Cerebellar cortex (tissue), 1 donor: ENCODE results near the gene SIK1.
"Not testable (repeated sequence)": the region's sequence is repeated elsewhere in the genome, so short reads cannot be mapped to it uniquely, and the experiment has no call there.

Experiments
- DNase-seq: peaks from one replicate; pipeline ENCODE4 v3.0.0-alpha.2; 2015; ENCODE audit warnings: low spot score

Gene SIK1

DNA sequence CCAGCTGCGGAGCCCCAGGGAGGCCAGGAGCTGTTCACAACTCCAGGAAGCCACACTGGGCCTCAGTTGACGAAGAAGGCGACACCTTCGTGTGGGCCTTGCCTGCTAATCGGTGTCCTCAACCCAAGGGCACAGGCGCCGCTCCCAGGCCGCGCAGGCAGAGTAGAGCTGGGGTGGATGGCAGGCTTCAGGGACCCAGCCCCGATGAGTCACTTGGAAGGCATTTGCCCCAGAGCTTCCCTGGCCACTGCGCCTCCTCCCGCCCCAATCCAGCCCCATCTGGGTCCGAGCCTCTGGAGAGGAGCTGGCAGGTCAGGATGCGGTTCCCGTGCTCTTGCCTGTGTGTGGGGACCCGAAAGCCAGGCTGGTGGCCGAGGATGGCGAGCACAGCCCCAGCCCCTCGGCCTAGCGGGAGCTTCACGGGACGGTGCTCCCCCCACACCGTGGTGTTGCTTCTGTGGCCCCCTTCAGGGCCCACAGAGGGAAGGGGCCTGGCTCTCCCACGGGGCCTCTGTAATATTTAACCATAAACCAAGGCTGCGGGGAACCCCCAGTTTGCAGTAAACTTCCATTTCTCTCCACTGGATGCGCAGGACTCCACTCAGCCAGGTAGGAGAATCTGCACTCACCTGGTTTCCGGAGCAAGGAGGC, 30.0 kb downstream of the SIK1 start:
- DNase-seq, result not testable (repeated sequence)

DNA sequence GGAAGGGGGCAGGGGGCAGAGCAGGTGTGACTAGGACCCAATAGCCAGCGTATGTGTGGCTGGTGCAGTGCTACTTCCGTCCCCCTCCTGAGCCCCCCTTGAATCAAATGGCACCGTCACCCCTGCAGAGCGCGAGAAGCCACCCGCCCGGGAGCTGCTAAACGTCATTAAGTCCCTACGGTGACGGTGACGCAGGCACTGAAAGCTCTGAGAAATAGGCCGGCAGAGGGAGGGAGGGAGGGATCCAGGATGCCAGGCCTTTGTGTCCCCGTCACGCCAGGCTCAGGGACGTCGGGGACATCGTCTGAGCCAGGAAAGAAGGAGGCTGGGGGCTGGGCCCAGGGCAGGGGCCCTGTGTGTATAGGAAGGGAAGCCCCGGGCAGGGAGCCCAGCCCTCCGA, 43.6 kb downstream of the SIK1 start:
- not testable (repeated sequence) for DNase-seq

DNA sequence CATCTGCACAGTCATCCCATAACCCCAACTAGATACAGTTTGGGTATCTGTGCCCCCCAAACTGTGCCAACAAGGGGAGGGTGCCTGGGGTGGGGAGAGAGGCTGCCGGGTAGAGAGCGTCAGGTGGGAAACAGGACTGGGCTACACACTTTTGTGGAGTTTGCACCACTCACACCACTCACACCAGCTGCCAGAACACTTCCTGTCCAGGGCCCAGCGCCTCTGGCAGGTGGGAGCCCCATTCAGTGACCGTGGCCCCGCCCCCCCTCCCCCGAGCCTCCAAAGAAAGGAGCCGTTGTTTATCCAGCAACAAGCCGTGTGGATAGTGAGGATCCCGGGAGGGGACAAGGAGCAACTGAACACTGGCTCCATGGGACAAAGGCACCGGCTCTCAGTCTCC, 44.0 kb downstream of the SIK1 start:
- not testable (repeated sequence) for DNase-seq

DNA sequence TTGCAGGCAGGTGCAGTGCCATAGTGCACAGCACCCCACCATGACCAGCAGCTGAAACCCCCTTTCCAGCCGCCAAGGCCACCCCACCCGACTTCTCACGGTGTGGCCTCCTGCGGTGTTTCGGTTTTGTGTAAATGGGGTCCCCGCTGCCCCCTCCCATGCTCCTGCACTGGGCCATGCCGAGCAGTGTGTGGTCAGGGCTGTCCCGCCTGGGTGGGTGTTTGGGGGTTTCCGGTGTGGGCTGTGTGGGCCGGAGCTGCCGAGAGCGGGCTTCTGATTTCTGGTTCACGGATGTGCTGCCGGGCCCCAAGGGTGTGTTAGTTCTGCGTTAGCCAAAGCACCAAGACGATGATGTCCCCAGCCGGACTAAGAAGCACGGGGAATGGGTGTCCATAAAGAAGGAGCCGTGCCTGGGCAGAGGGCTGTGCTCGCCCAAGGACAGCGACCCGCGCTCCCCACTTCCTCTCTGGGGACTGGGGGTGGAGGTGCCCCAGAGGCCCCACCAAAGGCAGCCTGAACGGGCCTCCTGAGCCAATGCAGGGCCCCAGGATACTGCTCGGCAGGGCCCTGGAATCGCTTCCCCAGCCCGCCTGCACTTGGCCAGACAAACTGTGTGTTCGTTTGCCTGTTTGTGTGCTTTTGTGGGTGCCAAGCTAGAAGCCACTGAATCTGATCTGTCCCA, 45.9 kb downstream of the SIK1 start:
- DNase-seq, result not testable (repeated sequence)

DNA sequence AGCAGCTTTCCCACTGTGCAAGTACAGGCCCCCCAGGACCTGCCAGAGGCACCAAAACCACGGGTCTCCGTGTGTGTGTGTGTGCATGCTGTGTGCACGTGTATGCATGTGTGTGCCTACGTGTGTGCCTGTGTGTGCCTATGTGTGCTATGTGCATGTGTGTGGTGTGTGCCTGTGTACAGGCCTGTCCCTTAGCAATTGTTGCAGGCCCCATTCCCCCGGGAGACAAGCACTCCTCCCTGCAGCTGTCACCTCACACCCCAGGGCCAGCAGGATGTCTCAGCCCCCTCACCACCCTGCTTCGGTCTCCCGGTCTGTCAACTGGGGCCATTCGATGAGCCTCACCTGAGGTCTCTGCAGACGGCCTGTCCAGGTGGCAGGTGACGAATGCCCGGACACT, 46.6 kb downstream of the SIK1 start:
- not testable (repeated sequence) for DNase-seq

DNA sequence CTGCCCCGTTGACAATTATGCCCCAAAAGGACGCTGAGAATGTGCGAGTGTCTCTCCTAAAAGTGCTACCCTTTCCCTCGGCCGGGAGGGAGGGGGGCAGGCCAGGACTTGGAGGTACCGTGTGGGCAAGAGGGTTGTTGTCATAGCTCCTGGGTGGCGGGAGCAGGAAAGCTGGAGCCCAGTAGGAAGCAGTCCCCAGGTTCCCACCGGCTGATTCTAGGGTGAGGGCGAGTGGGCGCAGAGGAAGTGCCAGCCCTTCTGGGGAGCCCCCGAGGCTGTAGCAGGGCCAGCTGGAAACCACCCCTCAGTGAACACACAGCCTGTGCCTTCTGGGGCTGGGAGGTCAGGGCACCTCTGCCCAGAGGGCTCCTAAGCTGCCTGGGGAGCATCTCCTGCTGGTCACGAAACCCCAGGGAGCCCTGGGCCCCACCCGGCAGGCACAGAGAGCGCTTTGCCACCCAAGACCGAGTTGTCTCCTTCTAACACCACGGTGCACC, 47.3 kb downstream of the SIK1 start:
- not testable (repeated sequence) for DNase-seq

DNA sequence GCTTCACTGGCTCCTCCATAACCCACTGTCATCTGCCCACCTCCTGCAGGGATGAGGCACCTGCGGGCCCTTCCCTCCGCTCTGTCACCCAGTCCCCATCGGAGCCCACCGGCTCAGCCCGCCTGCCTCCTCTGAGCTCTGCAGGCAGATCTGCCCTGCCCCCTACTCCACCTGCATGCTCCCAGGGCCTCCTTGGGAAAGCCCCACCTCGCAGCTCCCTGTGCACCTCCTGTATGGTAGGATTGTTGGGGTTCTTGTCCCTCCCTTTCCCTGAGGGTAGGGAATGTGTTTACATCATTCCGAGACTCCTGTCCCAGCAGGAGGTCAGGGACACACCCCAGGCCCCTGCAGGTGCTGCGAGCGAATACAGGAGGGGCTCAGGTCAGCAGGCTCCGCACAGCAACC, 50.5 kb downstream of the SIK1 start:
- no peak for DNase-seq

DNA sequence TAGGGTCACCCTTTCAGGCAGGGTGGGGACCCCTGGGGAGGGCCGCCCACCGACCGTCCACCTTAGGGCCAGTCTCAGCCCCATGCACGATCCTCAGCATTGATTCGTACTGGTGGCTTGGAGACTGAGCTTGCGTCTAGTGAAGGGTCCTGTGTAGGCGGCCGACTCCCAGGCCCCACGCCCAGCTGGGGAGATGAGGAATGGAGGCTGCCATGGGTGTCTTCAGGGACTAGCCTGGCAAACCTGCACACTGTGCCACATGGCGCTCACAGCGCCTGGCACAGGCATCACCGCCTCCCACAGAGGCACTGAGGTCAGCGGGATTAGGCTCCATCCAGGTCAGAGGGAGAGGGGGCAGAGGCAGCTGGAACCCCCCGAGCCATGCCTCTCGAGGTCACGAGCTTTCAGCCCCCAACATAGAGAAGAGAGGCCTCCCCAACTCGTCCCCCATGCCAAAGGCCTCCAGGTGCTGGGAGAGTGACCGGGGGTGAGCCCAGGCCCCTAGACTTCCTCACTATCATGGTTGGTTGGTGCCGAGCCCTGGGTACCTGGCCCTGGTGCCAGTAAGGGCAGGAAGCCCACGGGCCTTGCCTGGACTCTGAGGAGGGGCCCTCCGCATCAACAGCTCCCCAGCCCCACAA, 51.0 kb downstream of the SIK1 start:
- DNase-seq, result no peak

DNA sequence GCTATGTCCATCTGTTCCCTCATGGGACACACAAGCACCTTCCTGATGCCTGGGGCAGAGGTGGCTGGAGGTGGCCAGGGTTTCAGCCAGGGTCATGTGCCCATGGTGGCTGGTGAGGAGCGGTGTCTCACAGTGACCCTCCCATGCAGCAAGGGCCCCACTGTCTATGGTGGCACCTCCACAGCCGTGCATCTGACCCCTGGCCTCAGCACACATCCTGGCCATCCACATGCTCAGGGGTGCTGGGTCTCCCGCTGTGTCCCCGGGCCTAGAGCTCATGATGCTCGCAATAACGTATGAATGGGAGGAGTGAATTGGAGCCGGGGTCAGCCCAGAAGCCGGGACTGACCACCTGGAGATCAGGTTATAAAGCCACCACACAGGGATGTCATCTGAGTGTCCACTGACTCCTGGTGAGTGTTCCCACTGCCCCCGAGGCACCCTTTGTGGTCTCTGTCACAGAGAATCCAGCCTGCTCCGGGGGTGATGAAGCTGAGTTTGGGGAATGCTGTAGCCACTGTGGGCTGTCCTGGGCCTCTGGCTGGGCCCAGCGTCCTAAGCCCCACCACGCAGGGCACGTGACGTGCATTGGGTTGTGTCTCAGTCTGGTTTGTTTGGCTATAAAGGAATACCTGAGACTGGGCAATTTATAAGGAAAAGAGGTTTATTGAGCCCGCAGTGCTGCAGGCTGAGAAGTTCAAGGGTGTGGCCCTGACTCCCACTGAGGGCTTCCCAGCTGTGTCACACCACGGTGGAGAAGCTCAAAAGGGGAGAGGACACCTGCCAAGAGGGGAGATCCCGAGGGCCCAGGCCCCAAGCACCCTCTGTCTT, 51.7 kb downstream of the SIK1 start:
- DNase-seq, result no peak

DNA sequence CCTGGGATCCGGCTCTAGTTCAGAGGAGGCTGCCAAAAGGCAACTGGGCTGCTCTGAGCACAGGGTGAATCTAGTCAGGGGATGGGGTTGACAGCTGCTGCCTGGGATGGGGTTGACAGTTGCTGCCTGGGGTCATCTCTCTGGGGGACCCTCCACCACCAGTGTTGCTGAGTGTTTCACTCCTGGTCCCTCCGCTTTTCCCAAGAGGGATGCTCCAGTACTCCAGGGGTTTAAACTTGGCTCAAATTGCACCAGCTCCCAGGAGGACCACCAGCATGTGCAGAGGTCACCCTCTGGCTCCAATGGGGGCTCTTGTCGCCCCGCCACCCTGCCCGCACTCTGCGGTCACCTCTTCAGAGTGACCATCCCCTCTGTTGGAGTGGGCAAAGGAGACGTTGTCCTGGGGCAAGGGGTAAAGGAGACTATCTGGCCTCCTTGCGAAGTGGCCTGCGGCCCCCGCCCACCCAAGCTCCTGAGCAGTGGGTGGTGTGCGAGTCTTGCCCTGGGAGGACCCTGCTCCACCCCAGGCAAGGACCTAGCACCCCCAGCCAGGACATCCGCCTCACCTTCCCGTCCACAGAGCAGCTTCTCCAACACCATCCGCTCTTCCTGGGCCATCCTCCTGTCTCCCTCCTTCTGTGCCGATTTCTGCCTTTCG, 52.6 kb downstream of the SIK1 start:
- no peak for DNase-seq

DNA sequence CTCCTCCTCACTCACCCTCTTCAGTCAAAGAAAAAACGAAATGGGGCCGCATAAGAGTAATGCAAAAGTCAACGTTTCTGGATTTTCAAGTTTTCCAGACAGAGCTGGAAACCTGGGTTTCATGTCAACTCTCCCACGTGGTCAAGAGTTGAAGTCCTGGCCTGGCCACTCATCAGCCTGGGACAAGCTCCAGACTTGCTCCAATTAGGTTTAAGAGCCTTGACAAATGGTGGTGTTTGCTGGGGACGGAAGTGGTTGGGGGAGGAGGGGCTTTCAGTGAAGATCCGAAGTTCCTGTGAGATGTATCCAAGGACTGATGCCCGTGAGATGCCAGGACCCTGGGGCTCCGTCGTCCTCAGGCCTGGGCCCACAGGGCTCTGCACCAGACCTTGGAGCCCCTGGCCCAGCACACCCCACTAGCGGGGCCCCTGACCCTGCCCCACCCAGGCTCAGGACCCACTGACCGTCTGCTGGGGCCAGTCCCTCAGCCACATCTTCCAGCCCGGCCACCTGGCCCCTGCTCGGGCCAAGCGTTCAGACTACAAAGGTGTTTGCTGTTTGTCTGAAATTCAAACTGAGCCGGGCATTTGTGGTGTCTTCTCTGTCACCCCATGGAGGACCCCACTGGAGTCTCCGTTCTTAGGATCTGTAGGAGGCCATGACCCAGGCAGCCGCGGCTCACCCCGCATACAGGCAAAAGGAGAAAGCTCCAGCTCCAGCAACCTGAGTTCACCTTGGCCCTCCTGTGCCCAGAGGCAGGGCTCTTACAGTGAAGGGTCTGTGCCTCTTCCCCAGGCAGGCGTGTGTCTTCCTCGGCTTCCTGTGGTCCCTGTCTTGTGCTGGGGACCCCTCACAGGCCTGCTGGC, 53.3 kb downstream of the SIK1 start:
- no peak for DNase-seq

DNA sequence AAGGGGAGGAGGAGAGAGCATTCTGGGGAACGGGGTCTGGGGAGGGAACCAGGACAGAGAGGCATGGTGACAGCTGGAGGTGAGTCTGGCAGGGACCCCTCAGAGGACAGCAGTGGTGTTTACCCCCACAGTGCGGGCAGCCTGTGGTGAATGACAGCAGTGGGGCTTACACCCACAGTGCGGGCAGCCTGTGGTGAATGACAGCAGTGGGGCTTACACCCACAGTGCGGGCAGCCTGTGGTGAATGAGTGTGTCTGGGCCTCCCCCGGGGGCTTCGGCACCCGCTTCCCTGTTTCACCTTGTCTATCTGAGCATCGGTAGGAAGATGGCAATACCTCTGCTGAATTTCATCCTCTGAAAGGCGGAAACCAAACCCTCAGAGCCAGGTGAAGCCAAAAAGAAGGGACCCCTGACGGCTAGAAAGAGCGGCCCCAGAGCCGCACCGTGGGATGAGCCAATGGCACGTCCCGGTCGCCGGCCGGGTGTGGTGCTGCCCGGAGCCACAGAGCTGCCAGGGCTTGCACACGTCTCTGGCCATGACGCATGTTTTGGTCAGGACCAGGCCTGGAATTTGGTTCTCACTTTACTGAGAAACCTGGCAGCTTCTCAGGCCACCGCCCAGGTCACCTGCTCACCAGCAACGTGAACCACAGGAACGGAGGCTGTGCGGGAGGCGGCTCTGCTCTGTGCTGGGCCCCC, 54.1 kb downstream of the SIK1 start:
- no peak for DNase-seq

DNA sequence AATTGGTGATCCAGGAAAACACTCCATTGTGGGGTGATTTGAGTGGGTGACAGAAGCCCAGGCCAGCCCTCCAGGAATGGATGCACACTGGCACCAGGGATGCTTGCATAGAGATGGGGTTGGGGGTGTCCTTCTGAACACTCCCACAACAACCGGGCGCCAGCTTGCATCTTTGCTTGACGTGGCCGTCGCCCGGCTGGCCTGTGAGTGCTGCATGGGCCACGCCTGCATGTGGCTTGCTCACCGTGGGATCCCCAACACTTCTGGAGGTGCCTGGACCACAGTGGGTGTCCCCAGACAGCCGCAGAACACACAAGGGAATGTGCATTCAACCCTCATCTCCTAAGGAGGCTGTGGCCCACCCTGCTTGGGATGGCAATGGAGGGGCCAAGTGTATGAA, 55.1 kb downstream of the SIK1 start:
- DNase-seq, result no peak

DNA sequence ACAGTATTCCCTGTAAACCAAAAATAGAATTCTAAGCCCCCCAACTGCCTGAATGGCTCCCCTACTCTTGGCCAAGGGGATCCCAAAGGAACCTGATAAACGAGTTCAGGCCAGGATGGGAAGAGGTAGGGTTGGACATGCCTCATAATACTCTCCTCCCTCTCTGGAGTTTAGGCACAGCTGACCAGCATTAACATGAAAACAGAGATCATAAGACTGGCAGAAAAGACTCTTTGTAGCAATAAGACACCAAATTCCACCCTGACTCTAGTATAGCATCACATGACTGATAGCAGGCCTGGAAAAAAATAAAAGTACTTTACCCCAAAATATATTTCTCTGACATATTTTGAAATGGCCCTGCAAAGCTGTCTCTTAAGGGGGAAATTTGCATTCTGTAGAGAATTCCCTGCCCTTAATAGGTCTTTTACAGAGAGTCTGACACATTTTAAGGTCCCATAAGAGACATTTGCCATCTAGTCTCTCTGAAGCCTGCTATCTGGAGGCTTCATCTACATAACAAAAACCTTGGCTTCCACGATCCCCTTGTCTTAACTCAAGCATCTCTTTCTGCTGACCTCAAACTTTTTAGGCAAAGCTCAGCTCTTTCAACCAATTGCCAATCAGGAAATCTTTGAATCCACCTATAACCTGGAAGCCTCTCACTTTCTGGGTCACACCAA, 55.9 kb downstream of the SIK1 start:
- no peak for DNase-seq

DNA sequence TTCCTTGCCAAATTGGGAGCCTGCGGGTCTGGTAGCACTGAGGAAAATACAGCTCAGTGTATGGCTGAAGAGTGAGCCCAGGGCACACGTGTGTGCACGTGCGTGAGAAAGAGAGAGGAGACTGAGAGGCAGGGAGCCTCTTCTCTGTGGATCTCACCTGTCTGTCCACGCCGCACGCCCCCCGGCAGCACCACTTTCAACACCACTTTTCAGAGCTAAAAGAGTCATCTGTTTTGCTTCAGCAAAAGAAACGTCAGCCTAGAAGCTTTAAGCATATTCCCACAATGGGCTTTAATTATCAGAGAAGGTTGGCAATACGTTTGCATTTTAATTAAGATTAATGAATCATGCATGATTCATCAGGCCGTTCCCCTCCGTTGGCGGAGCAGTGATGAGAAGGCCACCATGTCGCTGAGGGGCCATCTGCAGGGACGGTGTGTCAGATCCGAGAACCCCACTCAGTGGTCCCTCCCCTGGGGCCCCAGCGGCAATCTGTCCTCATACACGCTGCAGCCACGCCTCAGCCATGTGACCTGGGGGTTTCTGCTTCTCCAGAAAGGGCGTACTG, 56.8 kb downstream of the SIK1 start:
- no peak for DNase-seq

DNA sequence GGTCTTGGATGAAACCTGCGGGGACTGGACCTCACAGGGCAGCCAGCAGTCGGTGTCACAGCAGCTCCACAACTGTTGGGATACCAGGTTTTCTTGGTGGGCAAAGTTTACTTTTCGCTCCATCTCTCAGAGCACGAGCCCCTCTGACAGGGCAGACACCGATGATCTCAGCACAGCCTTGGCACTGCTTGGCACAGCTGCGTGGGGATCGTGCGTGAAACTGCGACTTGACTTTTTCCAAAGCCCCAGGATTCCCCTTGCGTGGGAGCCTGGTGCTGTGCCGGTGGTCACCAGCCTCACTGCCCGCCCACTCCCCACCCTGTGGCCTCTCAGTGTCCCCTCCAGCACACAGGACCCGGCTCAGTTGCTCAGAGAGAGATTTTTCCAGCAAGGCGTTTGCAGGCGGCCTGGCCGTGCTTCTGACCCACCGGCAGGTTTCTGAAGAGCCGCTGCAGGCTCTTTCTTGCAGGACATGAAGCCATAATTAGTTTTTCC, 57.3 kb downstream of the SIK1 start:
- no peak for DNase-seq

DNA sequence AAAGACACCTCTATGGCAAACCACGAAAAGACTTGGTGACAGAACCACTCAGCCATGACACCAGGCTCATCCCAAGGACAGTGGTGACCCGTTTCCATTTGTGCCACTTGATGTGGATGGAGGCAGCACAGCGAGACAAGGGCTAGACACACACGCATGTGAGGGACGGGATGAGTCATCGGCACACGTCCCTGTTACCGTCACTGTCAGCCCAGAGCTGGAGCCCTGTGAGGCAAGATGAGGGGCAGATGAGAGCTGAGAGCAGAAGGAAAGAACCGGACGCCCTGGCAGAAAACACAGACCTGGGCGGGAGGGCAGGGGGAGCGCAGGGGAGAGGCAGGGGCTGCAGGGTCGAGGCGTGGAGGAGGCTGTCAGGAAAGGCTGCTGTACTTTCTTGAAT, 57.8 kb downstream of the SIK1 start:
- DNase-seq, result no peak

DNA sequence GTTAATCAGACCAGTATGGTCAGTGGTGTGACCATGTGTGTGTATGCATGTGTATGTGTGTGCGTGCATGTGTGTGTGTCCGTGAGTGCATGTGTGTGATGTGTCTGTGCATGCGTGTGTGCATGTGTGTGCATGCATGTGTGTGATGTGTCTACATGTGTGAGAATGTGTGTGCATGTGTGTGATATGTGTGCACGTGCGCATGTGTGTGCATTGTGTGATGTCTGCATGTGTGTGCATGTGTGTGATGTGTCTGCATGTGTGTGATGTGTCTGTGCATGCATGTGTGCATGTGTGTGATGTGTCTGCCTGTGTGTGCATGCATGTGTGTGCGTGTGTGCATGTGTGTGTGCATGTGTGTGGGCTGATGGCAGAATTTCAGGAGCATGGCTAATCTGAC, 58.2 kb downstream of the SIK1 start:
- no peak for DNase-seq

DNA sequence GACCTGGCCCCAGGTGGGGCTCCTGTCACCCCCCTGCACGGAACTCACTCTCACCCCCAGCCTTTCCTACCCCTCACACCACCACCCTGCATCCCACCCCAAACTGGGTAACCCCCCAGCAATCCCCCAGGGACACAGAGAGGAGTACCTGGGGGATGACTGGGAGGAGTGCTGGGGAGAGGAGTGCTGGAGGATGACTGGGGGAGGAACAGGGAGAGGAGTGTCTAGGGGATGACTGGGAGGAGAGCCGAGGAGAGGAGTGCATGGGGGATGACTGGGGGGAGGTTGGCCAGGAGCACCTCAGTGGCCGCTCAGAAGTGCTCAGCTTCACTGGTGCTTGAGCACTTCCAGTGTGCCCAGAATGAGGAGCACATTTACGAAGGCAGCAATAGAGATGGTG, 59.1 kb downstream of the SIK1 start:
- no peak for DNase-seq
